HUES64 (cell line): ENCODE results near the gene NPAS2.

Experiments
- H3K27ac ChIP-seq: 2 replicates; pipeline ENCODE4 v1.7.0; 2013; ENCODE audit warnings: low read depth, low read length, inconsistent platforms
- H3K27me3 ChIP-seq: 2 replicates; pipeline ENCODE4 v1.6.1; 2013; ENCODE audit warnings: mild to moderate bottlenecking, low read length; ENCODE audit not compliant: insufficient read depth
- H3K36me3 ChIP-seq: 2 replicates; pipeline ENCODE4 v1.6.1; 2013; ENCODE audit warnings: mild to moderate bottlenecking, low read length; ENCODE audit not compliant: insufficient read depth
- H3K4me1 ChIP-seq: 2 replicates; pipeline ENCODE4 v1.6.1; 2013; ENCODE audit warnings: mild to moderate bottlenecking, low read length, moderate library complexity; ENCODE audit not compliant: insufficient read depth
- H3K4me3 ChIP-seq: 2 replicates; pipeline ENCODE4 v1.5.1; 2013; ENCODE audit warnings: mild to moderate bottlenecking, low read length, moderate library complexity
- H3K9ac ChIP-seq: 2 replicates; pipeline ENCODE4 v1.6.1; 2013; ENCODE audit warnings: mild to moderate bottlenecking, low read depth, low read length
- H3K9me3 ChIP-seq: 2 replicates; pipeline ENCODE4 v1.6.1; 2013; ENCODE audit warnings: low read depth, low read length; ENCODE audit not compliant: insufficient read depth
- WGBS: fragments of 150-250, 120-280 bp; methylation state at CpG from one replicate; pipeline ENCODE4 v1.1.7; 2013; ENCODE audit warnings: missing lambda C conversion rate; 5-methylcytosine and 5-hydroxymethylcytosine counted together

Gene NPAS2

GRCh38 chr2:101032084-101032776 is 212.3 kb downstream of the NPAS2 start:
- Histone ChIP-seq H3K36me3 (peaks cover 22% of the 10 kb centered on the region), H3K9ac (no peak overlapping the region)
- 93% methylated on average over 15 of the region's 15 CpGs for WGBS

GRCh38 chr2:101036562-101036961 is 216.6 kb downstream of the NPAS2 start:
- H3K4me3 ChIP-seq: no peak overlapping the region
- no peaks in the 10 kb centered on the region for H3K4me1 ChIP-seq
- H3K9me3 ChIP-seq: no peaks in the 10 kb centered on the region
- 88% methylated on average over 2 of the region's 2 CpGs for WGBS
- no peaks in the 10 kb centered on the region for H3K27me3 ChIP-seq
- H3K9ac ChIP-seq: no peak overlapping the region
- no peak overlapping the region for H3K27ac ChIP-seq
- peaks cover 19% of the 10 kb centered on the region; the same call in 1 of the 2 replicates for H3K36me3 ChIP-seq

More at GRCh38 chr2:101032084-101032776, 212.3 kb downstream of the NPAS2 start:
- Histone ChIP-seq H3K27me3 (no peaks in the 10 kb centered on the region), H3K4me3 (no peak overlapping the region), H3K4me1 (no peaks in the 10 kb centered on the region), H3K27ac (no peak overlapping the region), H3K9me3 (no peaks in the 10 kb centered on the region)

GRCh38 chr2:101037161-101037755 is 217.3 kb downstream of the NPAS2 start:
- 96% methylated on average over 19 of the region's 19 CpGs for WGBS
- no peaks in the 10 kb centered on the region for H3K9me3 ChIP-seq
- no peak overlapping the region for H3K27ac ChIP-seq
- H3K4me1 ChIP-seq: no peaks in the 10 kb centered on the region
- H3K4me3 ChIP-seq: no peak overlapping the region
- no peaks in the 10 kb centered on the region for H3K27me3 ChIP-seq
- H3K9ac ChIP-seq: no peak overlapping the region
- peaks cover 16% of the 10 kb centered on the region; the same call in 1 of the 2 replicates for H3K36me3 ChIP-seq

- no peak overlapping the region for H3K27ac ChIP-seq
- WGBS: 91% methylated on average over 21 of the region's 21 CpGs
- no peak overlapping the region; the same call in 1 of the 2 replicates for H3K9ac ChIP-seq
- H3K9me3 ChIP-seq: no peaks in the 10 kb centered on the region
- no peaks in the 10 kb centered on the region for H3K27me3 ChIP-seq
- no peak overlapping the region for H3K4me3 ChIP-seq
- peaks cover 16% of the 10 kb centered on the region; the same call in 1 of the 2 replicates for H3K36me3 ChIP-seq
- H3K4me1 ChIP-seq: no peaks in the 10 kb centered on the region
These were observed 218.7 kb downstream of the NPAS2 start for GRCh38 chr2:101038455-101039255.

- Histone ChIP-seq H3K9ac (no peak overlapping the region), H3K4me3 (no peak overlapping the region), H3K27ac (no peak overlapping the region), H3K9me3 (no peaks in the 10 kb centered on the region), H3K4me1 (no peaks in the 10 kb centered on the region), H3K27me3 (no peaks in the 10 kb centered on the region), H3K36me3 (peaks cover 16% of the 10 kb centered on the region; the same call in 1 of the 2 replicates)
- WGBS: 95% methylated on average over 13 of the region's 13 CpGs
These were observed 220.1 kb downstream of the NPAS2 start for GRCh38 chr2:101040072-101040471.

GRCh38 chr2:101040761-101041160 is 220.8 kb downstream of the NPAS2 start:
- WGBS: 96% methylated on average over 6 of the region's 6 CpGs
- Histone ChIP-seq H3K9ac (no peak overlapping the region), H3K9me3 (no peaks in the 10 kb centered on the region), H3K4me3 (no peak overlapping the region), H3K27me3 (no peaks in the 10 kb centered on the region), H3K36me3 (peaks cover 9% of the 10 kb centered on the region; the same call in 1 of the 2 replicates), H3K4me1 (no peaks in the 10 kb centered on the region), H3K27ac (no peak overlapping the region)

GRCh38 chr2:101041413-101041812 is 221.5 kb downstream of the NPAS2 start:
- Histone ChIP-seq H3K9ac (no peak overlapping the region), H3K27ac (no peak overlapping the region), H3K4me1 (no peaks in the 10 kb centered on the region), H3K36me3 (peaks cover 6% of the 10 kb centered on the region; the same call in 1 of the 2 replicates), H3K27me3 (no peaks in the 10 kb centered on the region), H3K4me3 (no peak overlapping the region), H3K9me3 (no peaks in the 10 kb centered on the region)
- WGBS: 95% methylated on average over 3 of the region's 4 CpGs

GRCh38 chr2:101045330-101045729 is 225.4 kb downstream of the NPAS2 start:
- no peaks in the 10 kb centered on the region for H3K9me3 ChIP-seq

More at GRCh38 chr2:101045330-101045729, 225.4 kb downstream of the NPAS2 start:
- H3K4me3 ChIP-seq: no peak overlapping the region
- 97% methylated on average over 10 of the region's 10 CpGs for WGBS
- no peak overlapping the region for H3K9ac ChIP-seq
- no peak overlapping the region for H3K27ac ChIP-seq
- H3K4me1 ChIP-seq: no peaks in the 10 kb centered on the region
- H3K36me3 ChIP-seq: peaks cover 5% of the 10 kb centered on the region
- no peaks in the 10 kb centered on the region for H3K27me3 ChIP-seq
